Epithelial cell of esophagus (primary cell): ENCODE results near the gene TPD52L1.

Experiments
- DNase-seq: peaks from one replicate; pipeline ENCODE4 v3.0.0; 2010; ENCODE audit warnings: low read depth
- H3K4me3 ChIP-seq: 2 replicates; pipeline ENCODE4 v1.5.1; 2011; ENCODE audit warnings: mild to moderate bottlenecking, low read length, control low read depth
- CTCF ChIP-seq: IDR thresholded peaks from 2 replicates; pipeline ENCODE4 v1.5.1; 2011; ENCODE audit warnings: low read depth, mild to moderate bottlenecking, low read length, control low read depth, inconsistent platforms; ENCODE audit not compliant: insufficient read depth; ENCODE audit errors: missing control alignments

The TPD52L1 gene

GRCh38 chr6:125303512-125303854 lies 149.9 kb downstream of the TPD52L1 start:
- TF ChIP-seq CTCF = no peak
- no peak for DNase-seq
- H3K4me3 ChIP-seq = no peak overlapping the region

GRCh38 chr6:125304970-125305660 lies 151.5 kb downstream of the TPD52L1 start:
- H3K4me3 ChIP-seq = no peak overlapping the region
- DNase-seq = no peak
- no peak for TF ChIP-seq CTCF

GRCh38 chr6:125306756-125307149 lies 153.2 kb downstream of the TPD52L1 start:
- no peak for TF ChIP-seq CTCF
- DNase-seq = no peak
- H3K4me3 ChIP-seq = no peak overlapping the region

- no peak overlapping the region for H3K4me3 ChIP-seq
- peak; percentile 72 for DNase-seq
- TF ChIP-seq CTCF = no peak
These were observed 153.7 kb downstream of the TPD52L1 start for GRCh38 chr6:125307150-125307838.

GRCh38 chr6:125307964-125308615 lies 154.5 kb downstream of the TPD52L1 start:
- TF ChIP-seq CTCF = no peak
- no peak for DNase-seq
- H3K4me3 ChIP-seq = no peak overlapping the region

- no peak overlapping the region for H3K4me3 ChIP-seq
- DNase-seq = peak; percentile 68
- TF ChIP-seq CTCF = peak; percentile 79
These were observed 157.5 kb downstream of the TPD52L1 start for GRCh38 chr6:125310994-125311649.
